Activated CD8-positive, alpha-beta T cell treated with anti-CD3 and anti-CD28 coated beads for 36 hours (primary cell): Measurements from ENCODE around the gene ZNF436. TPM values are rescaled to one million over a fixed set of nuclear protein-coding genes. Genes with fewer than 3 reads are reported as not detected.

ENCODE experiments used
- ATAC-seq: fragments of 200-7000 bp; cut with Tn5 transposase; one replicate; pipeline ENCODE4 v1.10.0; 2021; ENCODE audit warnings: mild to moderate bottlenecking, moderate library complexity
- CTCF ChIA-PET: fragments of 350-600 bp; sonication (Branson Sonifier 250); formaldehyde crosslinking; loops from one replicate; lab custom pipeline; 2021; ENCODE audit warnings: antibody characterized with exemption; lab: Charles Lee
- POLR2A ChIA-PET: fragments of 350-600 bp; sonication (Branson Sonifier 250); formaldehyde crosslinking; loops from one replicate; lab custom pipeline; 2021; ENCODE audit warnings: antibody characterized with exemption; lab: Charles Lee
- DNase-seq: peaks from one replicate; pipeline ENCODE4 v3.0.0-alpha.2; 2020
- H3K27ac Mint-ChIP-seq: one replicate; pipeline ENCODE4 v1.8.0; 2021; ENCODE audit warnings: mild to moderate bottlenecking, mixed read lengths
- H3K27me3 Mint-ChIP-seq: one replicate; pipeline ENCODE4 v1.8.0; 2021; ENCODE audit warnings: mixed read lengths
- H3K36me3 Mint-ChIP-seq: one replicate; pipeline ENCODE4 v1.8.0; 2021; ENCODE audit warnings: low read depth, mixed read lengths
- H3K4me1 Mint-ChIP-seq: one replicate; pipeline ENCODE4 v1.8.0; 2021; ENCODE audit warnings: low read depth, mixed read lengths
- H3K4me3 Mint-ChIP-seq: one replicate; pipeline ENCODE4 v1.8.0; 2021; ENCODE audit warnings: mild to moderate bottlenecking, moderate library complexity, mixed read lengths
- H3K9me3 Mint-ChIP-seq: one replicate; pipeline ENCODE4 v1.8.0; 2021; ENCODE audit warnings: mixed read lengths
- CTCF ChIP-seq: fragments of 200-600 bp; IDR thresholded peaks from one replicate; pipeline ENCODE4 v1.8.0; 2022; ENCODE audit warnings: antibody characterized with exemption, mild to moderate bottlenecking
- intact Hi-C: fragments of 100-400 bp; cut with micrococcal nuclease; formaldehyde crosslinking; loops from one replicate; pipeline ENCODE4 v1.10.0; 2022
- total RNA-seq, 2 experiments: library from RNA; stranded (reverse); gene quantifications; one replicate each; pipeline ENCODE4 v1.2.3, GENCODE V29; 2021

The ZNF436 gene
- total RNA-seq, 2 experiments from 2014 or later: 5.8 to 7.2 TPM

DNA sequence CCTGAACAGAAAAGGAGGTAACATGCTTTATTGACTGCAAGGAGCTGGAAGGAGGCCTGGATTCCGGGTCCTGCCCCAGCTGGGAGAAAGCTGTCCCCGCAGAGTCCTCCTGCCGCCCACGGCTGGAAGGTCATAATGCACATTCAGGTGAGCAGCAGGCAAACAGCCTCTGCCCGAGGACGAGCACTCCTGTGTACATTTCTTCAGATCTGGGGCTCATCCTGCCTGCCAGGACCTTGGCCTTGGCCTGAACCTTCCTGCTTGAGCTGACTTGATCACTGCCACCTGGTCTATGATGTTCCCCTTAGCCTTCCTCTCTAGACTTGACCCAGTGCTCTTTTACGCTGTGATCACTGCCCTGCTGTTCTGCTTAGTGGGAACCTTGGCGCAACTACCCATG lies 17.9 kb upstream of the ZNF436 start:
- CTCF ChIA-PET: interaction anchor here (0.6 to 2.2 kb wide), 2 partner anchors 15 to 109 kb away, joined by 3 to 9 read pairs; no protein-coding TSS in a partner anchor
- POLR2A ChIA-PET: no interaction called here
- intact Hi-C loops: no loop called here
- TF ChIP-seq CTCF: no peak
- H3K27me3 Mint-ChIP-seq: no peaks in the 10 kb centered on the region
- ATAC-seq (no peak), DNase-seq (no peak)
- H3K4me1 Mint-ChIP-seq: no peaks in the 10 kb centered on the region
- H3K27ac Mint-ChIP-seq: no peak overlapping the region
- peaks cover 1% of the 10 kb centered on the region for H3K36me3 Mint-ChIP-seq
- H3K4me3 Mint-ChIP-seq: no peak overlapping the region
- H3K9me3 Mint-ChIP-seq: no peaks in the 10 kb centered on the region

- no peaks in the 10 kb centered on the region for H3K9me3 Mint-ChIP-seq
- POLR2A ChIA-PET: no interaction called here
- no peak overlapping the region for H3K4me3 Mint-ChIP-seq
- intact Hi-C loops: no loop called here
- H3K36me3 Mint-ChIP-seq: peaks cover 2% of the 10 kb centered on the region
- ATAC-seq (no peak), DNase-seq (no peak)
- H3K4me1 Mint-ChIP-seq: no peaks in the 10 kb centered on the region
- CTCF ChIA-PET: no interaction called here
- H3K27me3 Mint-ChIP-seq: no peaks in the 10 kb centered on the region
- no peak for TF ChIP-seq CTCF
- no peak overlapping the region for H3K27ac Mint-ChIP-seq
These were observed 15.5 kb upstream of the ZNF436 start for GRCh38 chr1:23385119-23385621.

GRCh38 chr1:23384312-23385058 lies 14.8 kb upstream of the ZNF436 start:
- H3K27ac Mint-ChIP-seq: no peak overlapping the region

GRCh38 chr1:23383577-23384311 lies 14.1 kb upstream of the ZNF436 start:
- ATAC-seq: no peak

More at GRCh38 chr1:23384312-23385058, 14.8 kb upstream of the ZNF436 start:
- H3K4me1 Mint-ChIP-seq: no peaks in the 10 kb centered on the region
- intact Hi-C loops: no loop called here
- H3K36me3 Mint-ChIP-seq: peaks cover 2% of the 10 kb centered on the region
- ChIA-PET CTCF (no interaction called here), POLR2A (no interaction called here)
- DNase-seq (no peak), ATAC-seq (no peak)
- H3K27me3 Mint-ChIP-seq: no peaks in the 10 kb centered on the region
- H3K4me3 Mint-ChIP-seq: no peak overlapping the region
- no peaks in the 10 kb centered on the region for H3K9me3 Mint-ChIP-seq
- no peak for TF ChIP-seq CTCF

More at GRCh38 chr1:23383577-23384311, 14.1 kb upstream of the ZNF436 start:
- Mint-ChIP-seq H3K27me3 (no peaks in the 10 kb centered on the region), H3K4me1 (no peaks in the 10 kb centered on the region), H3K9me3 (no peaks in the 10 kb centered on the region), H3K27ac (no peak overlapping the region), H3K4me3 (no peak overlapping the region), H3K36me3 (peaks cover 2% of the 10 kb centered on the region)
- intact Hi-C loops: no loop called here
- no peak for DNase-seq
- TF ChIP-seq CTCF: no peak
- CTCF ChIA-PET: no interaction called here
- POLR2A ChIA-PET: no interaction called here
